HFF-Myc (cell line): ENCODE measurements around the gene MAPRE2.

Experiments
- DNase-seq: peaks from one replicate; pipeline ENCODE4 v3.0.0-alpha.2; 2011; ENCODE audit warnings: low read depth; ENCODE audit errors: extremely low read depth
- H3K4me3 ChIP-seq: replicated peaks from 2 replicates; pipeline ENCODE4 v1.5.1; 2011; ENCODE audit warnings: low read depth, mild to moderate bottlenecking, control low read depth, low read length
- CTCF ChIP-seq: IDR thresholded peaks from 2 replicates; pipeline ENCODE4 v1.5.1; 2012; ENCODE audit warnings: mild to moderate bottlenecking, low read depth, low read length, control low read depth; ENCODE audit errors: missing control alignments

The MAPRE2 gene

DNA sequence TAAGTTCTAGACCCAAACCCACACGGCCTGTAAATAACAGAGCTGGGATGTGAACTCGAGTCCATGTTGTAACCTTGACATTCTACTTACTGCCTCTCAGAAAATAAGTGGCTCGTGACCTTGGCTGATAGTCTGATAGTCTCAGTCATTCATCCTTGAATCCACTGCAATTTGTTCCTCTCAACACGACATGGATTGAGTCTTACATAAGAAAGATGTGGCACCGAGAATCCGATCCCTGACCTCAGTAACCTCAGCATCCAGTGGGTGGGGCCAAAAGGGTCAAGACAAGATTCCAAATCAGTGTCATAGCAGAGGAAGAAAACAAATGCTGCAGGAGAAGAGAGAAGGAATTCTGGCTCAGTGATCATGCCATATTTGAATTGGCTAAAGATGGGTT lies 97.6 kb downstream of the MAPRE2 start:
- no peak overlapping the region for H3K4me3 ChIP-seq
- no peak for DNase-seq
- TF ChIP-seq CTCF = no peak

- no peak for DNase-seq
- no peak for TF ChIP-seq CTCF
- H3K4me3 ChIP-seq = no peak overlapping the region
Observed at GRCh38 chr18:35139517-35139916, 98.3 kb downstream of the MAPRE2 start.

DNA sequence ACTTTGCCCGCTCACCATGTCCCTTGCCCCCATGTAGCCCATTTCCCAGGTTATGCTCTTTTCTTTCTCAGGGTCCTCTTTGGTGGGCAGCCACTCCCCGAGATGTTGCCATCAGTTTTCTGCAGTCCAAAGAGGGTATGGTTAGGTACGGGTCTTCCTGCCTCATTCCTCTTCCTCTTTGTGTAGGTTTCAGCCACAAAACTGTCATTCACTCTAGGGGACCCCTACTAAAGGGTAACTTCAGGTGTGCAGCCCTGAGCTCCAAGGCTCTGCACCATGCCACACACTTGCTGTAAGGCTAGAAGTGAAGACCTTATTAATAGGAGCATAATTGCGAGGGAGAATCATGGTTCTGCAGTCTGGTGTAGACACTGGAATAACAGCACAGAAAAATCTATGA lies 99.9 kb downstream of the MAPRE2 start:
- TF ChIP-seq CTCF = no peak
- DNase-seq = no peak
- no peak overlapping the region for H3K4me3 ChIP-seq

DNA sequence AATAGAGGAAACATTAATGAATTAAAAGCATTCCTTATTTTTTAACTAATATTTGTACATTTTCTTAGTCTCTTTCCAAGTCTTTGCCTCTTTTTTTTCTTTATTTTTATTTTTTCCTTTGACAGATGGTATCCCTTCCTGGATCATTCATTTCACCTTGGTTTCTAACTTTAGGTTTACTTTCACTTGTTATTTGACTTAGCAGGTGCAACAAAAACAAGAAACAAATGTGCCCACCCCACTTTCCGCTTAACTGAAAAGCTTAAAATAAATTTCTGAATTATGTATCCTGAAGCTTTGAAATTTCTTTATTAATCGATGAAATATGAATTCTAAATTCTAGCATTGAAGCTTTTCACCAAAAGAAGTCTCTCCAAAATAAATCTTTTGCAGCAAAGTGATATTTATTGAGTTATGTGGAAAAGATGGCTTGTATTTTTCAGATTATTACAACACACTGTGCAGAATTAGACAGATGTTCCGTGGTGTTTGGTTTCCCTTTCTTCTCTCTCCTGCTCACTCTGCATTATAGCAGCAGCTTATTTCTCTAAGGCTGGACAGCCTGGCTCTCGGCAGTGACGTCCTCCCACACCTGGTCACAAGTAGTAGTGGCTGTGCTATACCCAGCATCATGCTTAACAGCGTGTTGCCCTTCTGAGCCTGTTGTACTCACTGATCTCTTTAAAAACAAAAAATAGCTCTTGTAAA lies 100.5 kb downstream of the MAPRE2 start:
- no peak overlapping the region for H3K4me3 ChIP-seq
- DNase-seq = no peak
- no peak for TF ChIP-seq CTCF

DNA sequence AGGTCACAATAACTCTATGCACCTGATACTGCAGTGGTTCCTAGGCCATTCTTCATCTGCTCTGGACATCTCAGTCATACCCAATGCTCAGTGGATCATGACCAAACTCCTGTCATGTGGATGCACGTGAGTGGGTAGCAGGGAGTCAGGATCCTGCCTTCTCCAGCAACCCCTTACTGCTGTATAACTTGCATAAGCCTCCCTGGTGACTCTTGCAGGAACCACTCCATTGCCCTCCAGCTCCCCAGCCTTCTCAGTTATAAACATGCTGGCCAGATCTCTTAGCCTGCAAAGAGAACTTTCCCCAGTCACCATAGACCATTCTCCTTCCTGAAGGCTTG lies 101.0 kb downstream of the MAPRE2 start:
- TF ChIP-seq CTCF = no peak
- H3K4me3 ChIP-seq = no peak overlapping the region
- DNase-seq = no peak

GRCh38 chr18:35143622-35144596 lies 102.7 kb downstream of the MAPRE2 start:
- H3K4me3 ChIP-seq = no peak overlapping the region
- peak; percentile 74 for TF ChIP-seq CTCF
- peak; percentile 26 for DNase-seq
